OCI-LY7 (cell line): ENCODE measurements around the gene TMEM190. TPM values are rescaled to one million over a fixed set of nuclear protein-coding genes. Genes with fewer than 3 reads are reported as not detected.

Experiments
- BruUV-seq: library from RNA; stranded (reverse); fragments of 400-500 nt; replicated peaks from 2 replicates; lab custom pipeline; 2021; lab: Mats Ljungman, UMichigan
- CTCF ChIA-PET: fragments of 300-600 bp; sonication (Branson Sonifier 250); formaldehyde crosslinking; loops from one replicate; lab custom pipeline; 2022; ENCODE audit warnings: antibody characterized with exemption; ENCODE audit not compliant: unreplicated experiment; lab: Charles Lee
- POLR2A ChIA-PET: fragments of 300-600 bp; sonication (Branson Sonifier 250); formaldehyde crosslinking; loops from one replicate; lab custom pipeline; 2022; ENCODE audit warnings: antibody characterized with exemption; lab: Charles Lee
- DNase-seq: peaks from one replicate; pipeline ENCODE4 v3.0.0-alpha.2; 2015; ENCODE audit warnings: low spot score
- H2AFZ ChIP-seq: fragments of 200-600 bp; sonication (generic), shearing (Covaris generic); 2 replicates; pipeline ENCODE4 v1.6.1; 2014; ENCODE audit warnings: mild to moderate bottlenecking, antibody characterized with exemption, low read length, moderate library complexity
- H3K27ac ChIP-seq: fragments of 200-600 bp; sonication (generic); 2 replicates; pipeline ENCODE4 v1.5.1; 2014; ENCODE audit warnings: mixed run types, low read depth, mild to moderate bottlenecking, moderate library complexity, low read length, inconsistent platforms; ENCODE audit not compliant: poor library complexity, severe bottlenecking
- H3K36me3 ChIP-seq: fragments of 200-600 bp; sonication (generic); 2 replicates; pipeline ENCODE4 v1.6.1; 2014; ENCODE audit warnings: mild to moderate bottlenecking, antibody characterized with exemption, low read length, moderate library complexity, mixed read lengths; ENCODE audit not compliant: insufficient read depth
- H3K4me1 ChIP-seq: fragments of 200-600 bp; sonication (generic); 2 replicates; pipeline ENCODE4 v1.5.1; 2014; ENCODE audit warnings: mild to moderate bottlenecking, low read length; ENCODE audit not compliant: insufficient read depth, poor library complexity, severe bottlenecking
- H3K4me2 ChIP-seq: fragments of 200-600 bp; sonication (generic); 2 replicates; pipeline ENCODE4 v1.6.1; 2014; ENCODE audit warnings: mild to moderate bottlenecking, low read length
- H3K4me3 ChIP-seq: fragments of 200-600 bp; sonication (generic); 2 replicates; pipeline ENCODE4 v1.5.1; 2014; ENCODE audit warnings: mild to moderate bottlenecking, low read depth, low read length; ENCODE audit not compliant: poor library complexity, severe bottlenecking
- H3K79me2 ChIP-seq: fragments of 200-600 bp; sonication (generic); 2 replicates; pipeline ENCODE4 v1.6.1; 2016; ENCODE audit warnings: low read depth, mild to moderate bottlenecking, low read length, moderate library complexity, mixed read lengths; ENCODE audit not compliant: insufficient read depth
- H3K9me2 ChIP-seq: fragments of 200-600 bp; sonication (generic); 2 replicates; pipeline ENCODE4 v1.6.1; 2016; ENCODE audit warnings: mild to moderate bottlenecking, low read length, mixed read lengths; ENCODE audit not compliant: insufficient read depth
- H3K9me3 ChIP-seq: fragments of 200-600 bp; sonication (generic); 2 replicates; pipeline ENCODE4 v1.6.1; 2014; ENCODE audit warnings: mild to moderate bottlenecking, mixed run types, low read length, mixed read lengths
- H4K20me1 ChIP-seq: fragments of 200-600 bp; sonication (generic); 2 replicates; pipeline ENCODE4 v1.6.1; 2014; ENCODE audit warnings: mild to moderate bottlenecking, antibody characterized with exemption, low read length, moderate library complexity, mixed read lengths; ENCODE audit not compliant: insufficient read depth
- EZH2phosphoT487 ChIP-seq: fragments of 200-600 bp; sonication (generic); IDR thresholded peaks from 2 replicates; pipeline ENCODE4 v1.6.1; 2018; ENCODE audit warnings: low read depth, borderline replicate concordance, mild to moderate bottlenecking, mixed run types, antibody characterized with exemption, low read length, moderate library complexity, mixed read lengths
- intact Hi-C: fragments of 100-400 bp; cut with micrococcal nuclease; formaldehyde crosslinking; loops from one replicate; pipeline ENCODE4 v1.10.0; 2022; ENCODE audit not compliant: unreplicated experiment
- total RNA-seq, 2 experiments: library from RNA; depleted of rRNA in 1 of 2; stranded (reverse); fragments of >200 nt in 1 of 2; shearing (Covaris generic) in 1 of 2; gene quantifications; 2 replicates each; pipeline ENCODE4 v1.2.3, GENCODE V29; 2014 to 2022
- TF ChIP-seq, protein P1 (sequence below): fragments of 200-600 bp; sonication (generic); conservative IDR thresholded peaks from 2 replicates; pipeline ENCODE4 v1.5.1; 2014; ENCODE audit warnings: mild to moderate bottlenecking, antibody characterized with exemption, low read length, moderate library complexity, mixed read lengths

TMEM190 gene
- total RNA-seq, 2 experiments from 2014 or later: not detected

DNA sequence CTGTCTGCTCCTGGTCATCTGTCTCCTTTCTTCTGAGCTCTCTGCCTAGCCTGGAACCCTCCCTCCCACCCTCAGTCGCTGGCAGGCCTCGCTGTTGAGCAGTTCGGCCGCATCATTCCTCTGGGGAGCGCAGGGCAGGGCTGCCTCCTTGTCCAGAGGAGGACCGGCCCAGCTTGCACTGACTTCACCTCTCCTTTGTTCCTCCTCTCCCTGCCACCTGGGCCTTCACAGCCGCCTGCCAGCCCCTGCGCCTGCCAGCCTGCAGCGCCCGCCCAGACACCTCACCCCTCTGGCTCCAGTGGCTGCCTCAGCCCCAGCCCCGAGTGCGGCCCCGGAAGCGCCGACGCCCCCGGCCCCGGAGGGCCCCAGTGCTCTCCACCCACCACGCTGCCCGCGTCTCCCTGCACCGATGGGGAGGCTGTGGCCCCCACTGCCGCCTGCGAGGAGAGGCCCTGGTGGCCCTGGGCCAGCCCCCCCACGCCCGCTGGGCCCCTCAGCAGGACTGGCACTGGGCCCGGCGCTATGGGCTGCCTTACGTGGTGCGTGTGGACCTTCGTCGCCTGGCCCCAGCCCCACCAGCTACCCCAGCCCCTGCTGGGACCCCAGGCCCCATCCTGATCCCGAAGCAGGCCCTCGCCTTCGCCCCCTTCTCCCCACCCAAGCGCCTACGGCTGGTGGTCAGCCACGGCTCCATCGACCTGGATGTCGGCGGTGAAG lies 29.7 kb upstream of the TMEM190 start:
- POLR2A ChIA-PET: interaction anchor here (0.6 kb wide), 1 partner anchor 34 kb away, joined by 6 read pairs; no protein-coding TSS in a partner anchor

DNA sequence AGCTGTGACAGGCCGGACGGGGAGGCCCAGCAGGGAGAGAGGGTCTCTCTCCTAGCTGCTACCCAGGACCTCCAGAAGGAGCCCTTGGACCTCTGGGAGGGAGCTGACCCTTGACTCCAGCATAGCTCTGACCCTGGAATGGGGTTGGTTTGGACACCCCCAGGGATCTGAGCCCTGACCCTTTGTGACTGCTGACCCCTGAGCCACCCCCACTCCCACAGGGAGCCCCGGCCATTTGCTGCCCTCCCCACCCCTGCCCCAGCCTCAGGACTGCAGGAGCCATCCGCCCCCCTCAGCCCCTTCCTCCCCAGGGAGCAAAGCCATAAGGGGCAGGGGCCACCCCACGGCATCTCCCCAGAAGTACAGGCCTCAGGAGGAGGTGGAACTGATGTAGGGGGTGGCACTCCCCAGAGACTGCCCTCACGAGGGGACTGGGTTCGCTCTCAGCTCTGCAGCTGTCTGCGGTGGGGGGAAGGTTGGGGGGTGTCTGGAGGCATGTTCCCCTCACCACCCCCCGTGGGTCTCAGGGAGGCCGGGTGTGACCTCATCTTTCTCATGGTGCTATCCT lies 29.1 kb upstream of the TMEM190 start:
- intact Hi-C loops: no loop called here
- Histone ChIP-seq H2AFZ (no peak overlapping the region), H3K36me3 (no peaks in the 10 kb centered on the region), H3K4me3 (no peak overlapping the region), H3K27ac (no peak overlapping the region), H3K79me2 (no peaks in the 10 kb centered on the region), H3K4me1 (no peaks in the 10 kb centered on the region), H3K9me3 (no peaks in the 10 kb centered on the region), H3K4me2 (no peak overlapping the region), H4K20me1 (no peaks in the 10 kb centered on the region), H3K9me2 (no peaks in the 10 kb centered on the region)
- no peak for DNase-seq
- TF ChIP-seq, protein P1, sequence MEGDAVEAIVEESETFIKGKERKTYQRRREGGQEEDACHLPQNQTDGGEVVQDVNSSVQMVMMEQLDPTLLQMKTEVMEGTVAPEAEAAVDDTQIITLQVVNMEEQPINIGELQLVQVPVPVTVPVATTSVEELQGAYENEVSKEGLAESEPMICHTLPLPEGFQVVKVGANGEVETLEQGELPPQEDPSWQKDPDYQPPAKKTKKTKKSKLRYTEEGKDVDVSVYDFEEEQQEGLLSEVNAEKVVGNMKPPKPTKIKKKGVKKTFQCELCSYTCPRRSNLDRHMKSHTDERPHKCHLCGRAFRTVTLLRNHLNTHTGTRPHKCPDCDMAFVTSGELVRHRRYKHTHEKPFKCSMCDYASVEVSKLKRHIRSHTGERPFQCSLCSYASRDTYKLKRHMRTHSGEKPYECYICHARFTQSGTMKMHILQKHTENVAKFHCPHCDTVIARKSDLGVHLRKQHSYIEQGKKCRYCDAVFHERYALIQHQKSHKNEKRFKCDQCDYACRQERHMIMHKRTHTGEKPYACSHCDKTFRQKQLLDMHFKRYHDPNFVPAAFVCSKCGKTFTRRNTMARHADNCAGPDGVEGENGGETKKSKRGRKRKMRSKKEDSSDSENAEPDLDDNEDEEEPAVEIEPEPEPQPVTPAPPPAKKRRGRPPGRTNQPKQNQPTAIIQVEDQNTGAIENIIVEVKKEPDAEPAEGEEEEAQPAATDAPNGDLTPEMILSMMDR: no peak
- no peak for TF ChIP-seq EZH2phosphoT487
- no TSS peak for BruUV-seq
- POLR2A ChIA-PET: no interaction called here
- CTCF ChIA-PET: no interaction called here

More for the DNA sequence above, 29.7 kb upstream of the TMEM190 start:
- Histone ChIP-seq H3K27ac (no peak overlapping the region), H3K79me2 (no peaks in the 10 kb centered on the region), H3K9me3 (no peaks in the 10 kb centered on the region), H3K4me1 (no peaks in the 10 kb centered on the region), H3K4me2 (no peak overlapping the region), H3K9me2 (no peaks in the 10 kb centered on the region), H2AFZ (no peak overlapping the region), H3K36me3 (no peaks in the 10 kb centered on the region), H4K20me1 (no peaks in the 10 kb centered on the region), H3K4me3 (no peak overlapping the region)
- CTCF ChIA-PET: no interaction called here
- DNase-seq: no peak
- intact Hi-C loops: no loop called here
- BruUV-seq: no TSS peak
- no peak for TF ChIP-seq EZH2phosphoT487
- TF ChIP-seq, protein P1: no peak
